Mammary epithelial cell (primary cell): ENCODE data around the gene KCNK10.
"Not testable (repeated sequence)": the region's sequence is repeated elsewhere in the genome, so short reads cannot be mapped to it uniquely, and the experiment has no call there.

Experiments used
- CTCF ChIP-seq, 2 donors: IDR thresholded peaks in 1 of 2; conservative IDR thresholded peaks in 1 of 2; 2 replicates each; pipeline ENCODE4 v1.5.1; 2011 to 2012; ENCODE audit warnings: inconsistent platforms in 2 of 2, low read length in 2 of 2, mild to moderate bottlenecking in 2 of 2, control low read depth in 1 of 2, low read depth in 1 of 2; ENCODE audit not compliant: insufficient read depth in 1 of 2; ENCODE audit errors: extremely low read depth in 1 of 2
- EZH2 ChIP-seq: IDR thresholded peaks from 2 replicates; pipeline ENCODE4 v1.6.1; 2012; ENCODE audit warnings: low read length, inconsistent platforms, borderline replicate concordance

- TF ChIP-seq CTCF (conservative IDR thresholded peaks at IDR 0.05 in 1 of 2, IDR thresholded peaks at IDR 0.05 in 1 of 2; ENCODE audit: extremely low read depth in 1 of 2, insufficient read depth in 1 of 2, low read depth in 1 of 2, low read length in 2 of 2); EZH2: not testable (repeated sequence)
These were observed 61.8 kb downstream of the KCNK10 start for GRCh38 chr14:88261302-88261701.
